K562 (cell line): ENCODE measurements around the gene DEK. TPM values are rescaled to one million over a fixed set of nuclear protein-coding genes. Genes with fewer than 3 reads are reported as not detected.

ENCODE experiments used
- ATAC-seq: fragments of 200-7000 bp; cut with Tn5 transposase; 3 replicates; pipeline ENCODE4 v1.9.1; 2020; ENCODE audit warnings: moderate library complexity
- BruUV-seq: library from RNA; stranded (reverse); fragments of 400-500 nt; replicated peaks from 2 replicates; lab custom pipeline; 2021; lab: Mats Ljungman, UMichigan
- CTCF ChIA-PET: fragments of 300-600 bp; formaldehyde crosslinking; extraction: SDS; loops from one replicate; lab custom pipeline; 2021; ENCODE audit warnings: low intra/inter-chr PET ratio; lab: Yijun Ruan, JAX
- POLR2A ChIA-PET: fragments of 300-600, 350-650 bp; sonication (Branson Sonifier 250); formaldehyde crosslinking; extraction: SDS; loops from one replicate; lab custom pipeline; 2021; ENCODE audit warnings: antibody characterized with exemption, inconsistent platforms; lab: Yijun Ruan, JAX
- DNase-seq, 4 experiments: peaks; one replicate each; pipeline versions ENCODE4 v3.0.0 to v3.0.0-alpha.2; 2011 to 2018; ENCODE audit warnings: low spot score in 3 of 4, mixed read lengths in 3 of 4; ENCODE audit errors: extremely low read depth in 1 of 4
- FAIRE-seq: peaks from 2 replicates; lab custom pipeline; 2011; peaks lifted over from hg19 to GRCh38; lab: Jason Lieb, UNC
- H2AFZ ChIP-seq: 2 replicates; pipeline ENCODE4 v1.6.0; 2011; ENCODE audit warnings: low read depth, low read length, control low read depth, inconsistent platforms
- H3K27ac ChIP-seq: fragments of 200-600 bp; 3 replicates; pipeline ENCODE4 v1.8.0; 2011; ENCODE audit warnings: low read depth, mild to moderate bottlenecking, control low read depth, inconsistent platforms, low read length, moderate library complexity, mixed read lengths; ENCODE audit errors: extremely low read depth
- H3K27me3 ChIP-seq, 2 experiments: fragments of 300-600 bp in 1 of 2; 2 replicates in 1 of 2; 3 replicates in 1 of 2; pipeline versions ENCODE4 v1.6.0 to v1.8.0; 2011; ENCODE audit warnings: inconsistent platforms in 2 of 2, low read length in 2 of 2, mild to moderate bottlenecking in 1 of 2, mixed read lengths in 1 of 2, moderate library complexity in 1 of 2; ENCODE audit not compliant: control insufficient read depth in 2 of 2, insufficient read depth in 2 of 2
- H3K36me3 ChIP-seq: fragments of 300-600 bp; 3 replicates; pipeline ENCODE4 v1.8.0; 2011; ENCODE audit warnings: mild to moderate bottlenecking, low read length, inconsistent platforms; ENCODE audit not compliant: control insufficient read depth, insufficient read depth
- H3K4me1 ChIP-seq, 2 experiments: fragments of 200-600 bp in 1 of 2; replicated peaks in 1 of 2; 2 replicates in 1 of 2; 3 replicates in 1 of 2; pipeline versions ENCODE4 v1.5.1 to v1.8.0; 2011; ENCODE audit warnings: inconsistent platforms in 2 of 2, low read length in 2 of 2, mild to moderate bottlenecking in 1 of 2, mixed read lengths in 1 of 2, moderate library complexity in 1 of 2; ENCODE audit not compliant: control insufficient read depth in 2 of 2, insufficient read depth in 2 of 2
- H3K4me2 ChIP-seq: 2 replicates; pipeline ENCODE4 v1.6.1; 2011; ENCODE audit warnings: low read length, control low read depth, inconsistent platforms, mixed read lengths; ENCODE audit not compliant: insufficient read depth
- H3K4me3 ChIP-seq: fragments of 200-600 bp; sonication (generic), shearing (Covaris generic); 2 replicates; pipeline ENCODE4 v1.5.1; 2016; ENCODE audit warnings: control low read depth, inconsistent platforms
- H3K79me2 ChIP-seq: fragments of 200-600 bp; 3 replicates; pipeline ENCODE4 v1.8.0; 2011; ENCODE audit warnings: low read length, inconsistent platforms; ENCODE audit not compliant: control insufficient read depth, insufficient read depth
- H3K9ac ChIP-seq, 2 experiments: 2 replicates each; pipeline versions ENCODE4 v1.6.0 to v1.6.1; 2011; ENCODE audit warnings: low read depth in 2 of 2, low read length in 2 of 2, control low read depth in 1 of 2, inconsistent platforms in 1 of 2, mild to moderate bottlenecking in 1 of 2, mixed read lengths in 1 of 2; ENCODE audit not compliant: insufficient read depth in 1 of 2
- H3K9me1 ChIP-seq: one replicate; pipeline ENCODE4 v1.6.0; 2011; ENCODE audit warnings: inconsistent platforms, mild to moderate bottlenecking, low read length, moderate library complexity; ENCODE audit not compliant: control insufficient read depth, insufficient read depth
- H3K9me3 ChIP-seq: replicated peaks from 2 replicates; pipeline ENCODE4 v1.5.1; 2011; ENCODE audit warnings: low read depth, low read length, inconsistent platforms; ENCODE audit not compliant: control insufficient read depth, insufficient read depth
- H4K20me1 ChIP-seq: replicated peaks from 2 replicates; pipeline ENCODE4 v1.6.1; 2011; ENCODE audit warnings: low read length, inconsistent platforms, mixed read lengths; ENCODE audit not compliant: control insufficient read depth, insufficient read depth
- BRF2 ChIP-seq: IDR thresholded peaks from 3 replicates; pipeline ENCODE4 v1.6.1; 2011; ENCODE audit warnings: borderline replicate concordance, mild to moderate bottlenecking; ENCODE audit not compliant: insufficient read length, insufficient read depth
- CBFA2T2 ChIP-seq: fragments of 450-650 bp; conservative IDR thresholded peaks from 2 replicates; pipeline ENCODE4 v1.6.1; 2017; ENCODE audit warnings: mild to moderate bottlenecking
- DACH1 ChIP-seq: fragments of 450-650 bp; IDR thresholded peaks from 2 replicates; pipeline ENCODE4 v1.6.1; 2018; ENCODE audit not compliant: partially characterized antibody
- FOXA3 ChIP-seq, 2 experiments: fragments of 450-650 bp in 1 of 2; sonication (generic) in 1 of 2; formaldehyde crosslinking; IDR thresholded peaks in 1 of 2; conservative IDR thresholded peaks in 1 of 2; 2 replicates each; pipeline versions ENCODE4 v1.4.0 to v1.8.0; 2020 to 2022; ENCODE audit warnings: mild to moderate bottlenecking in 2 of 2, missing genetic modification reagents in 1 of 2
- GTF2E2 ChIP-seq: fragments of 200-800 bp; sonication (Bioruptor generic); IDR thresholded peaks from 2 replicates; pipeline ENCODE4 v1.6.1; 2016; ENCODE audit warnings: missing genetic modification characterization, missing compliant biosample characterization
- HLTF ChIP-seq: fragments of 450-650 bp; IDR thresholded peaks from 2 replicates; pipeline ENCODE4 v1.6.1; 2016
- ILK ChIP-seq: fragments of 450-650 bp; IDR thresholded peaks from 2 replicates; pipeline ENCODE4 v1.6.1; 2016; ENCODE audit warnings: missing genetic modification characterization, low read depth, mild to moderate bottlenecking, missing compliant biosample characterization, moderate library complexity, borderline replicate concordance
- RBM34 ChIP-seq: fragments of 200-400 bp; formaldehyde crosslinking; IDR thresholded peaks from 2 replicates; pipeline ENCODE4 v1.6.1; 2018; ENCODE audit warnings: low read length, borderline replicate concordance; ENCODE audit not compliant: insufficient read depth
- SAP30 ChIP-seq: fragments of 200-600 bp; sonication (generic); IDR thresholded peaks from 2 replicates; pipeline ENCODE4 v1.6.1; 2012; ENCODE audit warnings: borderline replicate concordance, low read depth, mild to moderate bottlenecking, moderate library complexity, low read length, control low read depth, inconsistent platforms; ENCODE audit not compliant: insufficient read depth, poor library complexity, severe bottlenecking
- SMAD4 ChIP-seq: fragments of 250-450 bp; sonication (Bioruptor Pico); conservative IDR thresholded peaks from 2 replicates; pipeline ENCODE4 v1.8.0; 2021; ENCODE audit warnings: inconsistent platforms, mild to moderate bottlenecking, moderate library complexity
- SRSF7 ChIP-seq: fragments of 200-400 bp; formaldehyde crosslinking; optimal IDR thresholded peaks from 2 replicates; pipeline ENCODE3; 2017; ENCODE audit warnings: mild to moderate bottlenecking, low read depth, low read length
- TCF7 ChIP-seq: sonication (generic); IDR thresholded peaks from 2 replicates; pipeline ENCODE4 v1.6.1; 2016; ENCODE audit warnings: antibody characterized with exemption, borderline replicate concordance
- ZNF124 ChIP-seq: sonication (generic); formaldehyde crosslinking; IDR thresholded peaks from 2 replicates; pipeline ENCODE4 v1.8.1; 2022; ENCODE audit warnings: missing genetic modification reagents
- ZNF23 ChIP-seq: fragments of 250-450 bp; sonication (Bioruptor Pico); IDR thresholded peaks from 2 replicates; pipeline ENCODE4 v1.4.0; 2020; ENCODE audit warnings: mild to moderate bottlenecking
- ZNF41 ChIP-seq: fragments of 250-450 bp; sonication (Bioruptor Pico); conservative IDR thresholded peaks from 2 replicates; pipeline ENCODE4 v1.4.0; 2020; ENCODE audit warnings: mild to moderate bottlenecking
- ZNF76 ChIP-seq: fragments of 250-450 bp; sonication (Bioruptor Pico); IDR thresholded peaks from 2 replicates; pipeline ENCODE4 v1.4.0; 2020; ENCODE audit warnings: mild to moderate bottlenecking, moderate library complexity, borderline replicate concordance
- ZSCAN32 ChIP-seq: fragments of 450-650 bp; formaldehyde crosslinking; IDR thresholded peaks from 2 replicates; pipeline ENCODE4 v1.4.0; 2020; ENCODE audit warnings: mild to moderate bottlenecking, moderate library complexity
- WGBS: fragments of 100-300 bp; shearing (Covaris generic); methylation state at CpG from one replicate; pipeline ENCODE4 v1.1.6; 2016; ENCODE audit warnings: low coverage, mixed read lengths; ENCODE audit not compliant: insufficient coverage; ENCODE audit errors: missing lambda C conversion rate; 5-methylcytosine and 5-hydroxymethylcytosine counted together
- in situ Hi-C: fragments of 300-500 bp; cut with MboI; formaldehyde crosslinking; loops from 4 replicates; pipeline ENCODE4 v1.15.0; 2018; ENCODE audit warnings: inconsistent platforms, mixed read lengths
- intact Hi-C: fragments of 100-400 bp; cut with micrococcal nuclease; formaldehyde crosslinking; loops from 2 replicates; pipeline ENCODE4 v1.14.2; 2022
- polyA plus RNA-seq, 8 experiments: library from polyadenylated mRNA; depleted of rRNA in 4 of 8; stranded (reverse) in 5 of 8; unstranded in 3 of 8; fragments of >200 nt; fragmentation: Nextera tagmentation in 2 of 8; fragmentation: Illumina TruSeq in 1 of 8; extraction: Ambion mirVana in 2 of 8; extraction: Trizol in 1 of 8; gene quantifications; 2 replicates each; pipeline versions ENCODE4 v1.2.1 to v1.2.3, GENCODE V29; 2011 to 2014; ENCODE audit warnings: inconsistent platforms in 1 of 8, missing spikeins in 1 of 8
- total RNA-seq, 7 experiments: library from RNA; depleted of rRNA in 6 of 7; stranded (reverse); fragments of >200 nt in 6 of 7; fragmentation: Illumina TruSeq in 2 of 7; extraction: Trizol in 2 of 7; gene quantifications; 2 replicates each; pipeline versions ENCODE4 v1.2.1 to v1.2.3, GENCODE V29; 2011 to 2021; ENCODE audit warnings: low replicate concordance in 1 of 7
- TF ChIP-seq, protein P1 (sequence below): sonication (generic); formaldehyde crosslinking; IDR thresholded peaks from 2 replicates; pipeline ENCODE4 v1.8.0; 2022; ENCODE audit warnings: mild to moderate bottlenecking, low read depth, missing genetic modification reagents

The DEK gene
- total and polyA plus RNA-seq, 9 of the 15 experiments (the other 6 are each of a cell fraction or from before 2014, with no cell fraction given): 82.3 to 338 (median 184) TPM

GRCh38 chr6:18189196-18189595 lies 75.1 kb downstream of the DEK start:
- 94% methylated on average over 2 of the region's 2 CpGs for WGBS
- no peak overlapping the region for H3K4me2 ChIP-seq
- H3K36me3 ChIP-seq: peaks cover 41% of the 10 kb centered on the region; the same call in 2 of the 3 replicates
- FAIRE-seq (no peak), DNase-seq (no peak), ATAC-seq (no peak)
- intact Hi-C loops (no loop called here), in situ Hi-C loops (no loop called here)
- BruUV-seq: no TSS peak
- TF ChIP-seq SMAD4 (no peak), CBFA2T2 (no peak), ZNF124 (CRISPR knock-in tag) (no peak), SAP30 (no peak), ZNF23 (CRISPR knock-in tag) (no peak), ILK (tag) (no peak), ZNF41 (CRISPR knock-in tag) (no peak), TCF7 (no peak), GTF2E2 (tag) (no peak), HLTF (no peak), BRF2 (no peak), RBM34 (no peak), ZNF76 (CRISPR knock-in tag) (no peak), ZSCAN32 (CRISPR knock-in tag) (no peak), FOXA3 (CRISPR knock-in tag; conservative IDR thresholded peaks at IDR 0.05 in 1 of 2, IDR thresholded peaks at IDR 0.05 in 1 of 2) (no peak), SRSF7 (no peak), DACH1 (no peak)
- TF ChIP-seq, protein P1, sequence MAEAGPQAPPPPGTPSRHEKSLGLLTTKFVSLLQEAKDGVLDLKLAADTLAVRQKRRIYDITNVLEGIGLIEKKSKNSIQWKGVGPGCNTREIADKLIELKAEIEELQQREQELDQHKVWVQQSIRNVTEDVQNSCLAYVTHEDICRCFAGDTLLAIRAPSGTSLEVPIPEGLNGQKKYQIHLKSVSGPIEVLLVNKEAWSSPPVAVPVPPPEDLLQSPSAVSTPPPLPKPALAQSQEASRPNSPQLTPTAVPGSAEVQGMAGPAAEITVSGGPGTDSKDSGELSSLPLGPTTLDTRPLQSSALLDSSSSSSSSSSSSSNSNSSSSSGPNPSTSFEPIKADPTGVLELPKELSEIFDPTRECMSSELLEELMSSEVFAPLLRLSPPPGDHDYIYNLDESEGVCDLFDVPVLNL: no peak
- no peaks in the 10 kb centered on the region for H3K79me2 ChIP-seq
- H3K27ac ChIP-seq: no peak overlapping the region
- H3K4me3 ChIP-seq: no peak overlapping the region
- peaks cover 0 to 3% of the 10 kb centered on the region in 2 experiments; a peak in 1 of 5 replicates for H3K4me1 ChIP-seq
- H3K9me1 ChIP-seq: no peaks in the 10 kb centered on the region
- no peak overlapping the region for H3K9ac ChIP-seq
- no peaks in the 10 kb centered on the region for H4K20me1 ChIP-seq
- ChIA-PET POLR2A (no interaction called here), CTCF (no interaction called here)
- no peaks in the 10 kb centered on the region for H3K27me3 ChIP-seq
- H2AFZ ChIP-seq: no peak overlapping the region
- no peaks in the 10 kb centered on the region for H3K9me3 ChIP-seq
